Heart left ventricle (tissue), 16 donors: ENCODE results near the gene TMEM89. TPM values are rescaled to one million over a fixed set of nuclear protein-coding genes. Genes with fewer than 3 reads are reported as not detected.

Experiments used
- ATAC-seq, 4 donors: fragments of 200-7000 bp; cut with Tn5 transposase; one replicate each; pipeline ENCODE4 v1.9.1; 2020 to 2022; ENCODE audit warnings: moderate library complexity in 4 of 4, mild to moderate bottlenecking in 3 of 4, moderate number of reproducible peaks in 1 of 4
- DNase-seq, 5 donors: peaks; one replicate each; pipeline ENCODE4 v3.0.0-alpha.2; 2020
- H3K27ac ChIP-seq, 12 donors: fragments of 200-600 bp; sonication (generic) in 4 of 12; one replicate each; pipeline versions ENCODE4 v1.5.0 to v1.8.0; 2016 to 2022; ENCODE audit warnings: mild to moderate bottlenecking in 2 of 12
- H3K27me3 ChIP-seq, 9 donors: fragments of 200-600 bp; sonication (generic) in 2 of 9; one replicate each; pipeline versions ENCODE4 v1.5.1 to v1.8.0; 2016 to 2022; ENCODE audit warnings: mild to moderate bottlenecking in 3 of 9
- H3K36me3 ChIP-seq, 9 donors: fragments of 200-600 bp; sonication (generic) in 2 of 9; one replicate each; pipeline versions ENCODE4 v1.5.0 to v1.8.0; 2018 to 2022; ENCODE audit warnings: mild to moderate bottlenecking in 2 of 9
- H3K4me1 ChIP-seq, 12 donors: fragments of 200-600 bp; sonication (generic) in 4 of 12; one replicate each; pipeline versions ENCODE4 v1.5.0 to v1.8.0; 2016 to 2022; ENCODE audit warnings: mild to moderate bottlenecking in 3 of 12
- H3K4me3 ChIP-seq, 12 donors: fragments of 200-600 bp; sonication (generic) in 4 of 12; one replicate each; pipeline versions ENCODE4 v1.5.0 to v1.8.0; 2017 to 2022; ENCODE audit warnings: mild to moderate bottlenecking in 9 of 12, moderate library complexity in 4 of 12
- H3K9me3 ChIP-seq, 12 donors: fragments of 200-600 bp; sonication (generic) in 4 of 12; one replicate each; pipeline versions ENCODE4 v1.5.0 to v1.8.0; 2016 to 2022; ENCODE audit warnings: mild to moderate bottlenecking in 1 of 12
- CTCF ChIP-seq, 12 donors: fragments of 200-600 bp; sonication (generic) in 4 of 12; IDR thresholded peaks; one replicate each; pipeline versions ENCODE4 v1.5.0 to v1.8.0; 2018 to 2022; ENCODE audit warnings: antibody characterized with exemption in 12 of 12, mild to moderate bottlenecking in 5 of 12
- POLR2A ChIP-seq, 2 donors: fragments of 450-650 bp; IDR thresholded peaks; one replicate each; pipeline ENCODE4 v1.6.1; 2017; ENCODE audit warnings: antibody characterized with exemption in 2 of 2, mild to moderate bottlenecking in 2 of 2, moderate library complexity in 2 of 2
- WGBS, 4 donors: extraction: QIAGEN DNeasy Blood & Tissue Kit in 2 of 4; methylation state at CpG; one replicate each; pipeline versions ENCODE4 v1.1.5 to v1.1.7; 2013 to 2018; 5-methylcytosine and 5-hydroxymethylcytosine counted together
- intact Hi-C, 10 donors: fragments of 100-400 bp; cut with DNase I; formaldehyde crosslinking; loops; one replicate each; pipeline versions ENCODE4 v1.11.1 to v1.14.2; 2022
- microRNA counts, 2 donors: library from miRNA; unstranded; fragments of <30 nt; microRNA quantifications; one replicate each; lab custom pipeline; 2016
- microRNA-seq, 4 donors: library from miRNA; unstranded; fragments of <30 nt; microRNA quantifications; one replicate each; pipeline versions ENCODE4 to v1.2.0, GENCODE V29; 2017 to 2020
- polyA plus RNA-seq, 2 donors: library from polyadenylated mRNA; stranded (reverse); fragments of 200-250 nt; gene quantifications; one replicate each; pipeline ENCODE4 v1.2.3, GENCODE V29; 2013
- total RNA-seq, 9 donors: library from RNA; depleted of rRNA in 2 of 9; stranded (reverse); fragments of >200 nt in 2 of 9; fragmentation: NEBNext Ultra II Directional in 3 of 9; extraction: Animal tissue kit (Norgen Biotek cat#: 25700) in 3 of 9; gene quantifications; one replicate each; pipeline versions ENCODE4 v1.1.0 to v1.2.4, GENCODE V29; 2016 to 2023
- donor health status: ischemic (EF 13 %, LVEDD 7.1; RV severe dilation, severe dysfunction).
- donor health status: healthy with polysubstance abuse.
- donor health status: DM: no; HTN: yes; CAD: no.
- donor health status: DM: no; HTN: no; CAD: no.
- donor health status: ischemic (EF 25% LVEDD 6.9; RV normal size, moderate dysfunction).
- donor health status: ischemic (EF 25% LVEDD 5.7; RV mildly dilated, moderate dysfunction).
- donor health status: healthy.
- donor health status: DM: yes; HTN: yes; CAD: no.
- donor health status: ischemic (EF 35%, LVEDD 5.7; RV mildly dilated, moderate dysfunction).
- donor health status: nonischemic (EF 11% LVEDD 7.7; RV severe dilation, severe dysfunction).
- donor health status: DM: yes; HTN: yes; CAD: no.
- donor health status: PGD.
- donor health status: ischemic (EF 29% LVEDD 5.4; RV normal size, mild dysfunction).
- donor health status: nonischemic (EF 23%, LVEDD 6.1; RV moderate dilation, normal function).

The TMEM89 gene
- total and polyA plus RNA-seq, 11 donors, result not detected

- H3K27ac ChIP-seq, result no peak overlapping the region
- 91 to 95% (median 93%) methylated on average over 7 to 10 of the region's 10 CpGs for WGBS, 4 donors
- peaks cover 0 to 19% (median 0%) of the 10 kb centered on the region in 9 donors for H3K36me3 ChIP-seq
- ATAC-seq (no peak), DNase-seq (no peak)
- intact Hi-C loops, result no loop called here
- no peak overlapping the region for H3K4me3 ChIP-seq
- no peaks in the 10 kb centered on the region for H3K4me1 ChIP-seq
- TF ChIP-seq CTCF (IDR thresholded peaks at IDR 0.05), result no peak
- no peak for TF ChIP-seq POLR2A (IDR thresholded peaks at IDR 0.05)
- H3K27me3 ChIP-seq, result no peaks in the 10 kb centered on the region
- no peaks in the 10 kb centered on the region for H3K9me3 ChIP-seq
These were observed 47.5 kb downstream of the TMEM89 start for GRCh38 chr3:48573973-48574585.

GRCh38 chr3:48572517-48572916 lies 49.1 kb downstream of the TMEM89 start:
- no peak overlapping the region for H3K27ac ChIP-seq
- H3K36me3 ChIP-seq, result peaks cover 0 to 7% (median 0%) of the 10 kb centered on the region in 9 donors
- 87 to 92% (median 88%) methylated on average over 5 to 7 of the region's 7 CpGs for WGBS, 4 donors
- H3K4me3 ChIP-seq, result no peak overlapping the region
- H3K9me3 ChIP-seq, result no peaks in the 10 kb centered on the region
- TF ChIP-seq CTCF (IDR thresholded peaks at IDR 0.05), result no peak
- TF ChIP-seq POLR2A (IDR thresholded peaks at IDR 0.05), result no peak
- no peak for DNase-seq
- H3K27me3 ChIP-seq, result no peaks in the 10 kb centered on the region
- intact Hi-C loops, result no loop called here
- no peaks in the 10 kb centered on the region for H3K4me1 ChIP-seq
- ATAC-seq, result no peak

GRCh38 chr3:48571938-48572337 lies 49.6 kb downstream of the TMEM89 start:
- Histone ChIP-seq H3K27ac (no peak overlapping the region), H3K27me3 (no peaks in the 10 kb centered on the region), H3K9me3 (no peaks in the 10 kb centered on the region), H3K4me1 (no peaks in the 10 kb centered on the region), H3K4me3 (no peak overlapping the region), H3K36me3 (peaks cover 0 to 4% (median 0%) of the 10 kb centered on the region in 9 donors)
- no peak for DNase-seq
- no peak for TF ChIP-seq POLR2A (IDR thresholded peaks at IDR 0.05)
- TF ChIP-seq CTCF (IDR thresholded peaks at IDR 0.05), result no peak
- WGBS, 4 donors, result 87 to 90% (median 89%) methylated on average over 4 to 12 of the region's 12 CpGs
- intact Hi-C loops, result no loop called here
- no peak for ATAC-seq

MicroRNA genes within 50 kb of the gene (microRNA counts, 767-probe panel; counts per million panel counts)
- microRNA hsa-miR-711 (lab: Ali Mortazavi, UCI), result 0 to 71.6 counts per million in 2 donors

Small RNAs within 50 kb of the gene (microRNA-seq; reads per million reads assigned to microRNA genes)
- gene MIR4793 (0 reads per million in 4 donors), gene MIR711 (0 reads per million in 4 donors)

Other genes starting within 250 kb of the TMEM89 start
- gene FBXW12, start 249.6 kb downstream of the TMEM89 start, total RNA-seq, result not detected
- not detected for gene FBXW12, start 249.6 kb downstream of the TMEM89 start, polyA plus RNA-seq
- gene PLXNB1, start 191.7 kb downstream of the TMEM89 start, total RNA-seq, result 10 to 100 TPM; 28.0 to 71.8 (median 46.4) TPM
- gene PLXNB1, start 191.7 kb downstream of the TMEM89 start, polyA plus RNA-seq, result 10 to 100 TPM; 31.8 to 64.6 TPM
- 10 to 100 TPM in 6 of 9 donors, 1 to 10 TPM in 3; 8.2 to 14.8 (median 11.6) TPM for gene CCDC51, start 181.7 kb downstream of the TMEM89 start, total RNA-seq
- 10 to 100 TPM in 1 of 2 donors, 1 to 10 TPM in 1; 9.3 to 13.5 TPM for gene CCDC51, start 181.7 kb downstream of the TMEM89 start, polyA plus RNA-seq
- 100 to 1,000 TPM; 177 to 284 (median 198) TPM for gene TMA7, start 181.5 kb downstream of the TMEM89 start, total RNA-seq
- gene TMA7, start 181.5 kb downstream of the TMEM89 start, polyA plus RNA-seq, result 100 to 1,000 TPM; 289 to 733 TPM
- gene ATRIP, start 175.0 kb downstream of the TMEM89 start, total RNA-seq, result 1 to 10 TPM; 2.1 to 5.0 (median 3.6) TPM
- 1 to 10 TPM; 2.6 to 5.1 TPM for gene ATRIP, start 175.0 kb downstream of the TMEM89 start, polyA plus RNA-seq
- 100 to 1,000 TPM in 2 of 9 donors, 10 to 100 TPM in 7; 38.6 to 124 (median 54.6) TPM for gene SHISA5, start 117.6 kb downstream of the TMEM89 start, total RNA-seq
- gene SHISA5, start 117.6 kb downstream of the TMEM89 start, polyA plus RNA-seq, result 10 to 100 TPM; 25.8 to 68.5 TPM
- 1 to 10 TPM in 5 of 9 donors, under 1 TPM in 4; 0.44 to 9.1 (median 1.0) TPM for gene PFKFB4, start 65.0 kb downstream of the TMEM89 start, total RNA-seq
- gene PFKFB4, start 65.0 kb downstream of the TMEM89 start, polyA plus RNA-seq, result 1 to 10 TPM; 1.2 to 1.3 TPM
- gene UCN2, start 58.0 kb downstream of the TMEM89 start, total RNA-seq, result under 1 TPM in 5 of 9 donors, not detected in 4; 0.23 to 0.35 (median 0.25) TPM
- gene UCN2, start 58.0 kb downstream of the TMEM89 start, polyA plus RNA-seq, result under 1 TPM; 0.11 to 0.15 TPM
- gene COL7A1, start 26.4 kb downstream of the TMEM89 start, total RNA-seq, result 10 to 100 TPM in 6 of 9 donors, 1 to 10 TPM in 3; 2.4 to 25.2 (median 11.5) TPM
- 10 to 100 TPM in 1 of 2 donors, 1 to 10 TPM in 1; 4.8 to 18.5 TPM for gene COL7A1, start 26.4 kb downstream of the TMEM89 start, polyA plus RNA-seq
- 1,000 to 10,000 TPM in 5 of 9 donors, 100 to 1,000 TPM in 4; 580 to 2,191 (median 1,008) TPM for gene UQCRC1, start 12.1 kb downstream of the TMEM89 start, total RNA-seq
- gene UQCRC1, start 12.1 kb downstream of the TMEM89 start, polyA plus RNA-seq, result 1,000 to 10,000 TPM in 1 of 2 donors, 100 to 1,000 TPM in 1; 802 to 1,337 TPM
- gene SLC26A6, start 13.7 kb upstream of the TMEM89 start, total RNA-seq, result 10 to 100 TPM in 3 of 9 donors, 1 to 10 TPM in 6; 6.7 to 14.6 (median 9.2) TPM
- gene SLC26A6, start 13.7 kb upstream of the TMEM89 start, polyA plus RNA-seq, result 10 to 100 TPM; 10.0 to 12.9 TPM
- gene CELSR3, start 41.1 kb upstream of the TMEM89 start, total RNA-seq, result under 1 TPM; 0.10 to 0.36 (median 0.19) TPM
- under 1 TPM; 0.18 to 0.23 TPM for gene CELSR3, start 41.1 kb upstream of the TMEM89 start, polyA plus RNA-seq
- gene NCKIPSD, start 64.1 kb upstream of the TMEM89 start, total RNA-seq, result 10 to 100 TPM in 7 of 9 donors, 1 to 10 TPM in 2; 9.8 to 47.6 (median 14.7) TPM
- 10 to 100 TPM; 11.5 to 16.9 TPM for gene NCKIPSD, start 64.1 kb upstream of the TMEM89 start, polyA plus RNA-seq
- gene IP6K2, start 95.5 kb upstream of the TMEM89 start, total RNA-seq, result 10 to 100 TPM; 14.1 to 35.5 (median 25.6) TPM
- gene IP6K2, start 95.5 kb upstream of the TMEM89 start, polyA plus RNA-seq, result 10 to 100 TPM; 33.4 to 42.7 TPM
- gene PRKAR2A, start 226.1 kb upstream of the TMEM89 start, total RNA-seq, result 10 to 100 TPM; 33.2 to 71.6 (median 44.9) TPM
- 10 to 100 TPM; 10.6 to 35.8 TPM for gene PRKAR2A, start 226.1 kb upstream of the TMEM89 start, polyA plus RNA-seq